HG02642 (cell line): ENCODE measurements around the gene TSKU.

Experiments used
- ATAC-seq: cut with Tn5 transposase; IDR thresholded peaks from one replicate; pipeline ENCODE4 v1.9.1; 2021; ENCODE audit warnings: mild to moderate bottlenecking; ENCODE audit not compliant: unreplicated experiment, poor library complexity

The TSKU gene

GRCh38 chr11:76839311-76839710 lies 56.2 kb downstream of the TSKU start:
- no peak for ATAC-seq

- ATAC-seq = no peak
Observed at GRCh38 chr11:76841923-76842452, 58.8 kb downstream of the TSKU start.

- no peak for ATAC-seq
Observed at GRCh38 chr11:76843907-76844306, 60.8 kb downstream of the TSKU start.

GRCh38 chr11:76844511-76844910 lies 61.4 kb downstream of the TSKU start:
- ATAC-seq = no peak

- no peak for ATAC-seq
Observed at GRCh38 chr11:76845069-76845468, 61.9 kb downstream of the TSKU start.

- ATAC-seq = no peak
Observed at GRCh38 chr11:76846441-76846840, 63.3 kb downstream of the TSKU start.
